Breast epithelium (tissue), 4 donors: Measurements from ENCODE around the gene WWOX. TPM values are rescaled to one million over a fixed set of nuclear protein-coding genes. Genes with fewer than 3 reads are reported as not detected.

Source experiments
- DNase-seq, 2 donors: peaks; one replicate each; pipeline ENCODE4 v3.0.0-alpha.2; 2019; ENCODE audit warnings: low spot score in 2 of 2
- H3K27ac ChIP-seq, 2 donors: fragments of 200-600 bp; sonication (generic) in 1 of 2; one replicate each; pipeline ENCODE4 v1.5.1; 2016 to 2019; ENCODE audit warnings: mild to moderate bottlenecking in 1 of 2
- H3K27me3 ChIP-seq, 2 donors: fragments of 200-600 bp; sonication (generic) in 1 of 2; one replicate each; pipeline versions ENCODE4 v1.5.1 to v1.6.0; 2017 to 2019; ENCODE audit warnings: control low read depth in 1 of 2, mild to moderate bottlenecking in 1 of 2
- H3K36me3 ChIP-seq: fragments of 200-600 bp; one replicate; pipeline ENCODE4 v1.5.1; 2019
- H3K4me1 ChIP-seq, 2 donors: fragments of 200-600 bp; sonication (generic); one replicate each; pipeline ENCODE4 v1.5.1; 2016 to 2019; ENCODE audit warnings: control low read depth in 1 of 2
- H3K4me3 ChIP-seq, 3 donors: fragments of 200-600 bp; sonication (generic); 1 replicate in 2 of 3; 2 replicates in 1 of 3; pipeline ENCODE4 v1.5.1; 2016 to 2019; ENCODE audit warnings: mild to moderate bottlenecking in 3 of 3, moderate library complexity in 2 of 3
- H3K9me3 ChIP-seq, 2 donors: fragments of 200-600 bp; sonication (generic) in 1 of 2; one replicate each; pipeline ENCODE4 v1.5.1; 2016 to 2019; ENCODE audit warnings: control low read depth in 1 of 2
- POLR2A ChIP-seq: fragments of 450-650 bp; IDR thresholded peaks from one replicate; pipeline ENCODE4 v1.6.1; 2016; ENCODE audit warnings: antibody characterized with exemption, mild to moderate bottlenecking, moderate library complexity
- POLR2AphosphoS5 ChIP-seq, 3 donors: sonication (generic); formaldehyde crosslinking; IDR thresholded peaks; one replicate each; pipeline ENCODE4 v1.6.1; 2017; ENCODE audit warnings: antibody characterized with exemption in 3 of 3
- intact Hi-C: fragments of 100-400 bp; cut with DNase I; formaldehyde crosslinking; loops from one replicate; pipeline ENCODE4 v1.15.1; 2023; ENCODE audit warnings: low total_unique reads
- total RNA-seq, 3 donors: library from RNA; depleted of rRNA; stranded (reverse); fragments of >200 nt; gene quantifications; one replicate each; pipeline ENCODE4 v1.1.0, GENCODE V29; 2016
- TF ChIP-seq, protein P1 (sequence below), 3 donors: fragments of 450-650 bp; IDR thresholded peaks; one replicate each; pipeline ENCODE4 v1.5.1; 2016 to 2017; ENCODE audit warnings: antibody characterized with exemption in 3 of 3, mild to moderate bottlenecking in 3 of 3, moderate library complexity in 3 of 3

WWOX gene
- total RNA-seq, 3 donors from 2014 or later = 42.9 to 73.6 (median 43.4) TPM

DNA sequence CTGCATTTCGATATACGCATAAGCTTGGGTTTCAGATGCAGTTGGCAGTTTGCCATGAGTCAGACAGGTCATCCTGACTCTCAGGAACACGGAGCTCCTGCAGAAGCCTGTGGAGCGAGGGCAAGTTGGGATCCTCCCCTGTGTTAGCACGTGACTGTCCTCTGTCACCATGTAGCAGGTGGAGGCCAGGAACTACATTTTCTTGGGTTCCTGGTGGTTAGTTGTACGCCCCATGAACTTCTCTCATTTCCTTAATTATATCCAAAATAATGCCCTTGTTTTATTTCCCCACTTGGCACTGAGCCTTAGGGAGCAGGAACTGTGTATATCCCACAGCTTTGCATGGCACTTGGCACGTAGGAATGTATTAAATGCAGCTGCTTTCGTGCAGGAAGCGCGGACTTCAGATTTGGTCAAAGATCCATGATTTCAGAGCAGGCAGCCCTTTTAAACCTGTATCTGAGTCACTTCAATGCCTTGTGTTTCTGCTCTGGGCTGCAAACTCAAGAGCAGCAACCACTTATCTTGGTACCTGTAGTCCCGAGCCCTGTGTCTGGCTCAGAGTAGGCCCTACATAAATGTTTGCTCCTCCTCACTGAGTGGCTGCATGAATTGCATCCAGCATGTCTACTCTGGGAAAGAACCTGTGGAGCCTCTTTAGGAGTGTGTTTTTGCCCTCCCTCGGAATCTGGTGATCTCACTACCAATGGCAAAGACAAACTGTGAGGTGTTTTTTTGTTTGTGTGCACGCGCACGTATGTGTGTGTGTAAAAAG lies 1072.7 kb downstream of the WWOX start:
- no peak overlapping the region for H3K4me3 ChIP-seq
- intact Hi-C loops = no loop called here
- TF ChIP-seq, protein P1, sequence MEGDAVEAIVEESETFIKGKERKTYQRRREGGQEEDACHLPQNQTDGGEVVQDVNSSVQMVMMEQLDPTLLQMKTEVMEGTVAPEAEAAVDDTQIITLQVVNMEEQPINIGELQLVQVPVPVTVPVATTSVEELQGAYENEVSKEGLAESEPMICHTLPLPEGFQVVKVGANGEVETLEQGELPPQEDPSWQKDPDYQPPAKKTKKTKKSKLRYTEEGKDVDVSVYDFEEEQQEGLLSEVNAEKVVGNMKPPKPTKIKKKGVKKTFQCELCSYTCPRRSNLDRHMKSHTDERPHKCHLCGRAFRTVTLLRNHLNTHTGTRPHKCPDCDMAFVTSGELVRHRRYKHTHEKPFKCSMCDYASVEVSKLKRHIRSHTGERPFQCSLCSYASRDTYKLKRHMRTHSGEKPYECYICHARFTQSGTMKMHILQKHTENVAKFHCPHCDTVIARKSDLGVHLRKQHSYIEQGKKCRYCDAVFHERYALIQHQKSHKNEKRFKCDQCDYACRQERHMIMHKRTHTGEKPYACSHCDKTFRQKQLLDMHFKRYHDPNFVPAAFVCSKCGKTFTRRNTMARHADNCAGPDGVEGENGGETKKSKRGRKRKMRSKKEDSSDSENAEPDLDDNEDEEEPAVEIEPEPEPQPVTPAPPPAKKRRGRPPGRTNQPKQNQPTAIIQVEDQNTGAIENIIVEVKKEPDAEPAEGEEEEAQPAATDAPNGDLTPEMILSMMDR (IDR thresholded peaks at IDR 0.05) = no peak
- TF ChIP-seq POLR2A = no peak
- no peak for TF ChIP-seq POLR2AphosphoS5 (IDR thresholded peaks at IDR 0.05)
- H3K27ac ChIP-seq = no peak overlapping the region
- H3K4me1 ChIP-seq = no peaks in the 10 kb centered on the region
- H3K9me3 ChIP-seq = peaks cover 0 to 19% of the 10 kb centered on the region in 2 donors
- H3K36me3 ChIP-seq = no peaks in the 10 kb centered on the region
- DNase-seq = no peak
- H3K27me3 ChIP-seq = no peaks in the 10 kb centered on the region

- Histone ChIP-seq H3K9me3 (peaks cover 0 to 12% of the 10 kb centered on the region in 2 donors), H3K27ac (no peak overlapping the region), H3K27me3 (no peaks in the 10 kb centered on the region), H3K36me3 (no peaks in the 10 kb centered on the region), H3K4me3 (no peak overlapping the region), H3K4me1 (no peaks in the 10 kb centered on the region)
- no peak for DNase-seq
- TF ChIP-seq, protein P1 (IDR thresholded peaks at IDR 0.05) = no peak
- no peak for TF ChIP-seq POLR2AphosphoS5 (IDR thresholded peaks at IDR 0.05)
- no peak for TF ChIP-seq POLR2A
- intact Hi-C loops = no loop called here
Observed at GRCh38 chr16:79172976-79173500, 1073.6 kb downstream of the WWOX start.

GRCh38 chr16:79173919-79174318 lies 1074.5 kb downstream of the WWOX start:
- intact Hi-C loops = no loop called here
- Histone ChIP-seq H3K36me3 (no peaks in the 10 kb centered on the region), H3K9me3 (peaks cover under 1 to 12% of the 10 kb centered on the region in 2 donors), H3K27me3 (no peaks in the 10 kb centered on the region), H3K4me3 (no peak overlapping the region), H3K4me1 (no peaks in the 10 kb centered on the region), H3K27ac (no peak overlapping the region)
- no peak for DNase-seq
- TF ChIP-seq, protein P1 (IDR thresholded peaks at IDR 0.05) = no peak
- no peak for TF ChIP-seq POLR2AphosphoS5 (IDR thresholded peaks at IDR 0.05)
- TF ChIP-seq POLR2A = no peak

DNA sequence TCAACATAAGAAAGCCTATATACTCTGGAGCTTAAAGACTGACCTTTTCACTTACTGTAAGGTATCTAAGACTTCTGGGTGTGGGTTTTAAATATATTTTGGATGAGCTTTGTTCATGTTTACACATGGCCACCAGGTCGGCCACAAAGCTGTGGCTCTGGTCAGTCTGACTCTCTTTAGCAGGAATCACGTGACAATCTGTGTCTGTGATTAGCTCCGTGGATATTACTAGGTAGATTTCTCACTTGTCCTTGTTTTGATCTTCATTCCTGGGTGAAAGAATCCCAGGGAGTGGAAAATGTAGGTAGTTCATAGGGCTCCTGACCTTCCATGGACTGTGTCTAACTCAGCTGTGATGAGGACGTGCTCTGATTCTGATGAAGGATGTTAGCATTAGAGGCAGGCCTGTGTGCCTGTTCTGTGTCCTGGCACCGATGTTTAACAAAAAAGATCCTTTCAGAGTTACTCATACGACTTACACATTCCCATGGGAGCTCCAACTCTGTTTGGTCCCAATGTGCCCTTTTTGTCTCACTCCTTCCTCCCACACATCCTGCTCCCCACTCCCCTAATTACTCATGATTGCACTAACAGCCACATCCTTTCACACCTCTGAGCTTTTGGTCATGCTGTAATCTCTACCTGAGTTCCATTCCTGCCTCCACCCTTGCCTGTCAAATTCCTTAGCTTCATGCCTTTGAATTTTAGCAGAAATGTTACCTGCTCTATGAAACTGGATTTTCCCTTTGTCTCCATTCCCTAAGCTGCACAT lies 1076.0 kb downstream of the WWOX start:
- DNase-seq = no peak
- Histone ChIP-seq H3K27ac (no peak overlapping the region), H3K27me3 (no peaks in the 10 kb centered on the region), H3K4me1 (no peaks in the 10 kb centered on the region), H3K9me3 (peaks cover 7 to 12% of the 10 kb centered on the region in 2 donors), H3K36me3 (no peaks in the 10 kb centered on the region), H3K4me3 (no peak overlapping the region)
- TF ChIP-seq POLR2AphosphoS5 (IDR thresholded peaks at IDR 0.05) (no peak), POLR2A (no peak)
- TF ChIP-seq, protein P1 (IDR thresholded peaks at IDR 0.05) = no peak
- intact Hi-C loops = no loop called here

DNA sequence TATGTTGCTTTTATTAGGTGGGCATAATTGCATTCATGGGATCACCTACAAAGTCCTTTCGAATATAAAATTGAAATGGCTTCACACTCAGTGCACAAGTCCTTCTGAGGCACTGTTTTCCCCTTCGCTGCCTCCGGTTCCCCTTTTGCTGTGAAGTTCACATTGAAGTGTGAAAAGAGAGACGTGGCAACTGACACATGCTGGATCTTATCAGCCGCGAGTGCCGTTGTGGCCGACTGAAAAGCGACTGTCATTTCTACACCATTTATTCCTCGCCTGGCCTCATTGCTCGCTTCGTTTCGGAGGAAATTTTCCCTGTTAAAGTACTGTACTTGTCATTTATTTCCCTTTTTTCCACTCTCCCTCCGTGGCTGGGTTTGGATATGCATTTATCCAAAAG lies 1077.6 kb downstream of the WWOX start:
- no peaks in the 10 kb centered on the region for H3K27me3 ChIP-seq
- no peak overlapping the region for H3K4me3 ChIP-seq
- intact Hi-C loops = no loop called here
- no peak for DNase-seq
- no peaks in the 10 kb centered on the region for H3K36me3 ChIP-seq
- no peaks in the 10 kb centered on the region for H3K4me1 ChIP-seq
- TF ChIP-seq, protein P1 (IDR thresholded peaks at IDR 0.05) = no peak
- no peak overlapping the region for H3K27ac ChIP-seq
- H3K9me3 ChIP-seq = peaks cover 7 to 12% of the 10 kb centered on the region in 2 donors
